WTC11 (cell line): ENCODE results near the gene TAPT1.

Experiments used
- ATF3 ChIP-seq: sonication (generic); formaldehyde crosslinking; conservative IDR thresholded peaks from 2 replicates; pipeline ENCODE4 v1.8.1; 2022; ENCODE audit warnings: mild to moderate bottlenecking, missing genetic modification reagents
- CTCF ChIP-seq: fragments of 200-600 bp; IDR thresholded peaks from 2 replicates; pipeline ENCODE4 v1.8.0; 2022; ENCODE audit warnings: antibody characterized with exemption
- HMGXB4 ChIP-seq: sonication (generic); formaldehyde crosslinking; IDR thresholded peaks from 2 replicates; pipeline ENCODE4 v1.8.1; 2023; ENCODE audit warnings: mild to moderate bottlenecking, moderate library complexity, missing genetic modification reagents
- IRF2 ChIP-seq: sonication (generic); formaldehyde crosslinking; IDR thresholded peaks from 2 replicates; pipeline ENCODE4 v1.8.0; 2022; ENCODE audit warnings: low read depth, missing genetic modification reagents, borderline replicate concordance
- NR3C1 ChIP-seq: sonication (generic); formaldehyde crosslinking; conservative IDR thresholded peaks from 2 replicates; pipeline ENCODE4 v1.8.1; 2023; ENCODE audit warnings: low read depth, mild to moderate bottlenecking, missing genetic modification reagents
- STAT6 ChIP-seq: sonication (generic); formaldehyde crosslinking; conservative IDR thresholded peaks from 2 replicates; pipeline ENCODE4 v1.8.1; 2023; ENCODE audit warnings: mild to moderate bottlenecking, low read depth, missing genetic modification reagents, moderate library complexity
- TCF7 ChIP-seq: sonication (generic); formaldehyde crosslinking; IDR thresholded peaks from 2 replicates; pipeline ENCODE4 v1.8.0; 2022; ENCODE audit warnings: mild to moderate bottlenecking, low read depth, missing genetic modification reagents, moderate library complexity
- TEAD4 ChIP-seq: sonication (generic); formaldehyde crosslinking; IDR thresholded peaks from 2 replicates; pipeline ENCODE4 v1.8.0; 2022; ENCODE audit warnings: mild to moderate bottlenecking, missing genetic modification reagents
- ZNF423 ChIP-seq: fragments of 250-450 bp; sonication (Bioruptor Pico); IDR thresholded peaks from 2 replicates; pipeline ENCODE4 v2.1.2; 2022; ENCODE audit warnings: mild to moderate bottlenecking, moderate library complexity
- ZNF532 ChIP-seq: fragments of 250-450 bp; sonication (Bioruptor Pico); IDR thresholded peaks from 2 replicates; pipeline ENCODE4 v1.9.0; 2021; ENCODE audit warnings: mild to moderate bottlenecking, borderline replicate concordance

- TF ChIP-seq ZNF532 (CRISPR knock-in tag) (no peak), TCF7 (CRISPR knock-in tag) (no peak), STAT6 (CRISPR knock-in tag) (no peak), ZNF423 (no peak), TEAD4 (CRISPR knock-in tag) (no peak), CTCF (no peak), IRF2 (CRISPR knock-in tag) (no peak), HMGXB4 (CRISPR knock-in tag) (no peak), ATF3 (CRISPR knock-in tag) (no peak), NR3C1 (CRISPR knock-in tag) (no peak)
These were observed 20.0 kb downstream of the TAPT1 start for GRCh38 chr4:16206301-16206700.
